CD14-positive monocyte (primary cell): Measurements from ENCODE around the gene SRCIN1. TPM values are rescaled to one million over a fixed set of nuclear protein-coding genes. Genes with fewer than 3 reads are reported as not detected.
A peak's percentile ranks its signal among the peaks of the same experiment; 100 is the strongest.

Experiments
- DNase-seq, 3 donors: peaks; one replicate each; pipeline ENCODE4 v3.0.0-alpha.2; 2011 to 2022
- H2AFZ ChIP-seq: 2 replicates; pipeline ENCODE4 v1.6.0; 2012; ENCODE audit warnings: mild to moderate bottlenecking, low read depth, low read length, inconsistent platforms; ENCODE audit not compliant: insufficient read depth, poor library complexity, severe bottlenecking
- H3K27ac ChIP-seq, 2 donors: 1 replicate in 1 of 2; 2 replicates in 1 of 2; pipeline ENCODE4 v1.5.1; 2012 to 2013; ENCODE audit warnings: low read length in 2 of 2, control low read depth in 1 of 2, inconsistent platforms in 1 of 2, low read depth in 1 of 2, mild to moderate bottlenecking in 1 of 2
- H3K27me3 ChIP-seq, 2 donors: one replicate each; pipeline versions ENCODE4 v1.6.0 to v1.6.1; 2011 to 2013; ENCODE audit warnings: low read length in 2 of 2; ENCODE audit not compliant: control insufficient read depth in 2 of 2, insufficient read depth in 2 of 2
- H3K36me3 ChIP-seq, 2 donors: replicated peaks in 1 of 2; 1 replicate in 1 of 2; 2 replicates in 1 of 2; pipeline versions ENCODE4 v1.5.1 to v1.6.1; 2012 to 2013; ENCODE audit warnings: low read length in 2 of 2, control low read depth in 1 of 2, inconsistent platforms in 1 of 2, mild to moderate bottlenecking in 1 of 2; ENCODE audit not compliant: insufficient read depth in 2 of 2, control insufficient read depth in 1 of 2
- H3K4me1 ChIP-seq, 2 donors: 1 replicate in 1 of 2; 2 replicates in 1 of 2; pipeline versions ENCODE4 v1.5.1 to v1.6.1; 2012 to 2013; ENCODE audit warnings: low read length in 2 of 2, control low read depth in 1 of 2, inconsistent platforms in 1 of 2, mild to moderate bottlenecking in 1 of 2, moderate library complexity in 1 of 2; ENCODE audit not compliant: insufficient read depth in 2 of 2, control insufficient read depth in 1 of 2
- H3K4me2 ChIP-seq: replicated peaks from 2 replicates; pipeline ENCODE3; 2012; ENCODE audit warnings: low read length, moderate library complexity, mild to moderate bottlenecking; ENCODE audit not compliant: poor library complexity, severe bottlenecking; ENCODE audit errors: extremely low read depth
- H3K4me3 ChIP-seq, 3 experiments: fragments of 200-600 bp in 1 of 3; sonication (generic) in 1 of 3; replicated peaks in 1 of 3; 1 replicate in 2 of 3; 2 replicates in 1 of 3; pipeline ENCODE4 v1.5.1; 2011 to 2013; ENCODE audit warnings: low read length in 3 of 3, mild to moderate bottlenecking in 3 of 3, control low read depth in 2 of 3, low read depth in 2 of 3, inconsistent platforms in 1 of 3, moderate library complexity in 1 of 3
- H3K79me2 ChIP-seq: 2 replicates; pipeline ENCODE4 v1.6.0; 2012; ENCODE audit warnings: mild to moderate bottlenecking, control low read depth, inconsistent platforms, low read length, moderate library complexity; ENCODE audit not compliant: insufficient read depth
- H3K9ac ChIP-seq: 2 replicates; pipeline ENCODE4 v1.6.0; 2017; ENCODE audit warnings: low read length, mild to moderate bottlenecking; ENCODE audit not compliant: insufficient read depth, poor library complexity, severe bottlenecking
- H3K9me3 ChIP-seq, 2 donors: replicated peaks in 1 of 2; 1 replicate in 1 of 2; 2 replicates in 1 of 2; pipeline versions ENCODE4 v1.5.1 to v1.6.1; 2012 to 2013; ENCODE audit warnings: low read length in 2 of 2, control low read depth in 1 of 2; ENCODE audit not compliant: control insufficient read depth in 1 of 2, insufficient read depth in 1 of 2
- H4K20me1 ChIP-seq: 2 replicates; pipeline ENCODE4 v1.6.0; 2012; ENCODE audit warnings: mild to moderate bottlenecking, low read length, control low read depth, moderate library complexity; ENCODE audit not compliant: insufficient read depth
- H3K27ac Mint-ChIP-seq, 7 donors: one replicate each; pipeline ENCODE4 v1.8.0; 2020; ENCODE audit warnings: mild to moderate bottlenecking in 7 of 7, mixed read lengths in 7 of 7, moderate library complexity in 6 of 7, inconsistent platforms in 2 of 7
- H3K27me3 Mint-ChIP-seq, 3 donors: one replicate each; pipeline ENCODE4 v1.8.0; 2021 to 2022; ENCODE audit warnings: low read depth in 3 of 3, mild to moderate bottlenecking in 3 of 3, mixed read lengths in 3 of 3, moderate library complexity in 3 of 3, inconsistent platforms in 1 of 3
- H3K36me3 Mint-ChIP-seq, 2 donors: one replicate each; pipeline ENCODE4 v1.8.0; 2020; ENCODE audit warnings: mixed read lengths in 2 of 2, inconsistent platforms in 1 of 2, mild to moderate bottlenecking in 1 of 2
- H3K4me1 Mint-ChIP-seq: one replicate; pipeline ENCODE4 v1.8.0; 2020; ENCODE audit warnings: mild to moderate bottlenecking, mixed read lengths
- H3K4me3 Mint-ChIP-seq, 2 donors: one replicate each; pipeline ENCODE4 v1.8.0; 2020; ENCODE audit warnings: mild to moderate bottlenecking in 2 of 2, mixed read lengths in 2 of 2, moderate library complexity in 1 of 2
- H3K9me3 Mint-ChIP-seq, 7 donors: one replicate each; pipeline ENCODE4 v1.8.0; 2020 to 2022; ENCODE audit warnings: mixed read lengths in 7 of 7, mild to moderate bottlenecking in 6 of 7, moderate library complexity in 6 of 7, inconsistent platforms in 2 of 7
- WGBS: methylation state at CpG from one replicate; pipeline ENCODE4 v1.1.5; 2013; ENCODE audit warnings: missing lambda C conversion rate; ENCODE audit not compliant: insufficient coverage; 5-methylcytosine and 5-hydroxymethylcytosine counted together
- intact Hi-C, 2 donors: fragments of 100-400 bp; cut with micrococcal nuclease; formaldehyde crosslinking; loops; one replicate each; pipeline versions ENCODE4 v1.15.0 to v1.15.1; 2023
- polyA plus RNA-seq, 3 donors: library from polyadenylated mRNA; depleted of rRNA in 1 of 3; unstranded in 2 of 3; stranded (reverse) in 1 of 3; fragments of 300-500 nt in 2 of 3; fragments of >200 nt in 1 of 3; fragmentation: Illumina TruSeq in 2 of 3; gene quantifications; 1 replicate in 2 of 3; 2 replicates in 1 of 3; pipeline ENCODE4 v1.2.3, GENCODE V29; 2012 to 2021
- TF ChIP-seq, protein P1 (sequence below): fragments of 200-600 bp; IDR thresholded peaks from one replicate; pipeline ENCODE4 v1.8.0; 2022; ENCODE audit warnings: antibody characterized with exemption, mild to moderate bottlenecking

Gene SRCIN1
- polyA plus RNA-seq, 3 donors: 0.01 TPM; not detected in 2

DNA sequence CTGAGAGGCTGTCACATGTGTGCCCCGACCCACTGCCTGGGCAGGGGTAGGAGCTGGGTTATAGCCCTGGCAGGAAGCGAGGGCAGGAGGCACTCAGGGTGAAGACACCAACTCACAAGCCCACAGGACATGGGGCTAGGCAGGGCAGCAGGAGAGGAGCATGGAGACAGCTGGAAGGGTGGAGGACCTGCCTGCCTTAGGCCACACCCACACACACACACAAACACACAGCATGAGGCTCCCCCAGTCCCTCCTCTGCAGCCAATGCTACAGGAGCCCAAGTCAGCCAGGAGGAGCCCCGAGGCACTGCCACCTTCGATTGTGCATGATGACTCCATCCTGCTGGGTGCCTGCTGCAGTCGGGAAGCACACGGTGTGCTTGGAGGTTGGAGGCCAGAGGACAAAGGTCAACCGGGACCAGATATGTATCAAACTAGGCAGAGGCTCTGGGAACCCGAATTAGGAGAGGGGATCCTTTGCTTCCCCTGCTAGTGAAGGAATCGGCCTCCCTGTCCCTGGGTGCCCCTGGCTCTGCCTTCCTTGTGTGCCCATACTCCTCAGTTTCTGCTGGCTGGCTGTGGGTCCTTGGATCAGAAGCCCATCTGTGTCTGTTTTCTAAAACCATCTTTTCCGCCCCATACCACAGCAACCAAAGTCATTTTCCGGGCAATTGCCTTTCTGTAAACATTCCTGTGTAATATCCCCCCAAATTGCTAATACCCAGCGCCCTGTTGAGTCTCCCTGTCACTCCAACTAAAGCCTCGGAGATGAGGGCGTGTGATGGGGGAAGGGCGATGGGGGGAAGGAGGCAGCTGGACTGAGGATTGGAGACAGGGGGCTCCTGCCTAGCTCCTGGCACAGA lies 20.5 kb downstream of the SRCIN1 start:
- Mint-ChIP-seq H3K9me3 (peaks cover 0 to 9% (median 2%) of the 10 kb centered on the region in 7 donors), H3K27ac (peak overlapping the region in 1 of 7 donors; percentile 65), H3K4me1 (peaks cover 12% of the 10 kb centered on the region), H3K4me3 (peak overlapping the region in 1 of 2 donors; percentile 63), H3K36me3 (peaks cover 4 to 6% of the 10 kb centered on the region in 2 donors), H3K27me3 (peaks cover 87 to 97% (median 90%) of the 10 kb centered on the region in 3 donors)
- Histone ChIP-seq H4K20me1 (no peaks in the 10 kb centered on the region), H2AFZ (no peak overlapping the region), H3K4me3 (no peak overlapping the region), H3K27ac (no peak overlapping the region), H3K9me3 (peaks cover 0 to 19% of the 10 kb centered on the region in 2 donors), H3K27me3 (peaks cover 62 to 96% of the 10 kb centered on the region in 2 donors), H3K4me2 (no peak overlapping the region), H3K9ac (no peak overlapping the region), H3K79me2 (no peaks in the 10 kb centered on the region), H3K36me3 (no peaks in the 10 kb centered on the region), H3K4me1 (peaks cover 3 to 9% of the 10 kb centered on the region in 2 donors)
- TF ChIP-seq, protein P1, sequence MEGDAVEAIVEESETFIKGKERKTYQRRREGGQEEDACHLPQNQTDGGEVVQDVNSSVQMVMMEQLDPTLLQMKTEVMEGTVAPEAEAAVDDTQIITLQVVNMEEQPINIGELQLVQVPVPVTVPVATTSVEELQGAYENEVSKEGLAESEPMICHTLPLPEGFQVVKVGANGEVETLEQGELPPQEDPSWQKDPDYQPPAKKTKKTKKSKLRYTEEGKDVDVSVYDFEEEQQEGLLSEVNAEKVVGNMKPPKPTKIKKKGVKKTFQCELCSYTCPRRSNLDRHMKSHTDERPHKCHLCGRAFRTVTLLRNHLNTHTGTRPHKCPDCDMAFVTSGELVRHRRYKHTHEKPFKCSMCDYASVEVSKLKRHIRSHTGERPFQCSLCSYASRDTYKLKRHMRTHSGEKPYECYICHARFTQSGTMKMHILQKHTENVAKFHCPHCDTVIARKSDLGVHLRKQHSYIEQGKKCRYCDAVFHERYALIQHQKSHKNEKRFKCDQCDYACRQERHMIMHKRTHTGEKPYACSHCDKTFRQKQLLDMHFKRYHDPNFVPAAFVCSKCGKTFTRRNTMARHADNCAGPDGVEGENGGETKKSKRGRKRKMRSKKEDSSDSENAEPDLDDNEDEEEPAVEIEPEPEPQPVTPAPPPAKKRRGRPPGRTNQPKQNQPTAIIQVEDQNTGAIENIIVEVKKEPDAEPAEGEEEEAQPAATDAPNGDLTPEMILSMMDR: no peak
- intact Hi-C loops: no loop called here
- DNase-seq: no peak
- 25% methylated on average over 7 of the region's 15 CpGs for WGBS

DNA sequence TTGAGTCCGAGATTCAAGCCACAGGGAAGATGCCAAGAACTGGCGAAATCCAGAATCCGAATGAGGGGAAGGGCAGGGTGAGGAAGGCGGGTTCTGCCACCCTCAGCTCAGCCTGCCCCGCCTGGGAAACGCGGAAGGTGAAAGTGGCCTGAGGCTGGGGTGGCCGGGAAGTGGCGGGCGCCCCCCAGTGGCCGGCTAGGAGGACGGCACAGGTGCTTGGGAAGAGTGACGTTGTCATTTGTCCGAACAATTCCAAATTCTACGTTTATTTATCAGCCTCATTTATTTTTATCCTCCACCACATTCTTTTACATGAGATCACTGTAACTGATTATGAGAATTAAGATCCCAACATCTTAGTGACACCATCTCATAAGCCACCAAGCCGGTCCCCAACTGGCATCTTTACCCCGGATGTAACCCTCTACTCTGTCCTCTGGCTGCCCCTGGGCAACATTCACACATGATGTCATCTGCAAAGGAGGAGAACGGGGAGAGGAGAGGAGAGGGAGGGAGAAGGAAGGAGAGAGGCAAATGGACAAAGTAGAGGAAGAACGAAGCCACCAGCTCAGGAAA lies 21.3 kb downstream of the SRCIN1 start:
- no peak overlapping the region for H3K27ac ChIP-seq
- H3K4me2 ChIP-seq: no peak overlapping the region
- no peak overlapping the region for H3K9ac ChIP-seq
- H2AFZ ChIP-seq: no peak overlapping the region
- H4K20me1 ChIP-seq: no peaks in the 10 kb centered on the region
- WGBS: 8% methylated on average over 13 of the region's 19 CpGs
- TF ChIP-seq, protein P1: peak; percentile 93
- intact Hi-C loops: no loop called here
- H3K9me3 ChIP-seq: peaks cover 0 to 27% of the 10 kb centered on the region in 2 donors
- peaks cover 3 to 9% of the 10 kb centered on the region in 2 donors for H3K4me1 ChIP-seq
- H3K4me3 Mint-ChIP-seq: peak overlapping the region in 1 of 2 donors; percentile 63
- H3K27ac Mint-ChIP-seq: no peak overlapping the region
- H3K79me2 ChIP-seq: no peaks in the 10 kb centered on the region
- peak; percentile 45 to 61 (median 45) for DNase-seq
- H3K4me3 ChIP-seq: no peak overlapping the region
- peaks cover 0 to 9% (median 2%) of the 10 kb centered on the region in 7 donors for H3K9me3 Mint-ChIP-seq
- no peaks in the 10 kb centered on the region for H3K36me3 ChIP-seq
- H3K36me3 Mint-ChIP-seq: peaks cover 4 to 6% of the 10 kb centered on the region in 2 donors
- peaks cover 12% of the 10 kb centered on the region for H3K4me1 Mint-ChIP-seq
- H3K27me3 Mint-ChIP-seq: peaks cover 87 to 97% (median 91%) of the 10 kb centered on the region in 3 donors
- H3K27me3 ChIP-seq: peaks cover 63 to 96% of the 10 kb centered on the region in 2 donors
